Left lung (tissue), 10 donors: ENCODE measurements around the gene VSTM4. TPM values are rescaled to one million over a fixed set of nuclear protein-coding genes. Genes with fewer than 3 reads are reported as not detected.

Experiments used
- ATAC-seq: fragments of 200-7000 bp; cut with Tn5 transposase; one replicate; pipeline ENCODE4 v1.9.1; 2020; ENCODE audit warnings: moderate library complexity
- DNase-seq, 4 donors: peaks; one replicate each; pipeline ENCODE4 v3.0.0-alpha.2; 2013 to 2020
- H3K27ac ChIP-seq, 2 donors: fragments of 200-600 bp; sonication (generic) in 1 of 2; one replicate each; pipeline versions ENCODE4 v1.5.0 to v1.8.0; 2020 to 2021
- H3K27me3 ChIP-seq, 2 donors: fragments of 200-600 bp; sonication (generic) in 1 of 2; one replicate each; pipeline versions ENCODE4 v1.5.0 to v1.8.0; 2020 to 2021
- H3K36me3 ChIP-seq, 2 donors: fragments of 200-600 bp; sonication (generic) in 1 of 2; one replicate each; pipeline versions ENCODE4 v1.5.0 to v1.8.0; 2020 to 2021
- H3K4me1 ChIP-seq, 2 donors: fragments of 200-600 bp; one replicate each; pipeline ENCODE4 v1.8.0; 2021
- H3K4me3 ChIP-seq, 2 donors: fragments of 200-600 bp; sonication (generic) in 1 of 2; one replicate each; pipeline versions ENCODE4 v1.5.0 to v1.8.0; 2020 to 2021; ENCODE audit warnings: mild to moderate bottlenecking in 1 of 2
- H3K9me3 ChIP-seq, 2 donors: fragments of 200-600 bp; sonication (generic) in 1 of 2; one replicate each; pipeline versions ENCODE4 v1.5.0 to v1.8.0; 2020 to 2021
- CTCF ChIP-seq, 2 donors: fragments of 200-600 bp; sonication (generic) in 1 of 2; IDR thresholded peaks; one replicate each; pipeline versions ENCODE4 v1.5.0 to v1.8.0; 2021; ENCODE audit warnings: antibody characterized with exemption in 2 of 2
- intact Hi-C, 2 donors: fragments of 100-400 bp; cut with DNase I; formaldehyde crosslinking; loops; one replicate each; pipeline versions ENCODE4 v1.11.2 to v1.14.2; 2022
- polyA plus RNA-seq, 6 donors: library from polyadenylated mRNA; unstranded; fragments of 120-200 nt; gene quantifications; one replicate each; pipeline ENCODE4 v1.2.1, GENCODE V29; 2013; ENCODE audit not compliant: insufficient read length in 6 of 6
- total RNA-seq, 2 donors: library from RNA; stranded (reverse); fragmentation: NEBNext Ultra II Directional; extraction: Animal tissue kit (Norgen Biotek cat#: 25700); gene quantifications; one replicate each; pipeline ENCODE4 v1.2.1, GENCODE V29; 2021
- donor health status: DM: no; HTN: yes; CAD: no.
- donor health status: DM: no; HTN: no; CAD: no.

The VSTM4 gene
- total and polyA plus RNA-seq, 8 donors = 11.0 to 36.9 (median 30.8) TPM

- H3K27ac ChIP-seq = no peak overlapping the region
- no peaks in the 10 kb centered on the region for H3K36me3 ChIP-seq
- DNase-seq = no peak
- no peaks in the 10 kb centered on the region for H3K27me3 ChIP-seq
- intact Hi-C loops = no loop called here
- no peak for ATAC-seq
- H3K4me3 ChIP-seq = no peak overlapping the region
- TF ChIP-seq CTCF (IDR thresholded peaks at IDR 0.05) = no peak
- H3K9me3 ChIP-seq = no peaks in the 10 kb centered on the region
- H3K4me1 ChIP-seq = no peaks in the 10 kb centered on the region
These were observed 121.7 kb downstream of the VSTM4 start for GRCh38 chr10:48993627-48994026.

GRCh38 chr10:48990226-48990625 lies 125.1 kb downstream of the VSTM4 start:
- no peak overlapping the region for H3K27ac ChIP-seq
- no peaks in the 10 kb centered on the region for H3K9me3 ChIP-seq
- no peak for TF ChIP-seq CTCF (IDR thresholded peaks at IDR 0.05)
- intact Hi-C loops = no loop called here
- H3K36me3 ChIP-seq = no peaks in the 10 kb centered on the region
- ATAC-seq = no peak
- no peak for DNase-seq
- H3K4me1 ChIP-seq = no peaks in the 10 kb centered on the region
- no peaks in the 10 kb centered on the region for H3K27me3 ChIP-seq
- H3K4me3 ChIP-seq = no peak overlapping the region

GRCh38 chr10:48985621-48986158 lies 129.6 kb downstream of the VSTM4 start:
- Histone ChIP-seq H3K27ac (no peak overlapping the region), H3K9me3 (no peaks in the 10 kb centered on the region), H3K4me3 (no peak overlapping the region), H3K4me1 (no peaks in the 10 kb centered on the region), H3K27me3 (no peaks in the 10 kb centered on the region), H3K36me3 (peaks cover 0 to 4% of the 10 kb centered on the region in 2 donors)
- intact Hi-C loops = loop anchor here in 1 of 2 donors (10.0 kb wide), 2 partner anchors 179 to 529 kb away; no protein-coding TSS in a partner anchor
- no peak for TF ChIP-seq CTCF (IDR thresholded peaks at IDR 0.05)
- no peak for DNase-seq
- no peak for ATAC-seq

GRCh38 chr10:48983648-48984351 lies 131.5 kb downstream of the VSTM4 start:
- H3K4me3 ChIP-seq = no peak overlapping the region
- H3K27ac ChIP-seq = no peak overlapping the region
- H3K4me1 ChIP-seq = no peaks in the 10 kb centered on the region
- intact Hi-C loops = loop anchor here in 1 of 2 donors (10.0 kb wide), 2 partner anchors 181 to 531 kb away; no protein-coding TSS in a partner anchor
- peaks cover 0 to 4% of the 10 kb centered on the region in 2 donors for H3K36me3 ChIP-seq
- no peaks in the 10 kb centered on the region for H3K27me3 ChIP-seq
- ATAC-seq (no peak), DNase-seq (no peak)
- no peaks in the 10 kb centered on the region for H3K9me3 ChIP-seq
- TF ChIP-seq CTCF (IDR thresholded peaks at IDR 0.05) = no peak

GRCh38 chr10:48982584-48982983 lies 132.7 kb downstream of the VSTM4 start:
- H3K4me1 ChIP-seq = no peaks in the 10 kb centered on the region
- no peaks in the 10 kb centered on the region for H3K27me3 ChIP-seq
- no peak overlapping the region for H3K27ac ChIP-seq
- ATAC-seq (no peak), DNase-seq (no peak)
- intact Hi-C loops = loop anchor here in 1 of 2 donors (10.0 kb wide), 2 partner anchors 182 to 532 kb away; no protein-coding TSS in a partner anchor
- TF ChIP-seq CTCF (IDR thresholded peaks at IDR 0.05) = no peak
- no peak overlapping the region for H3K4me3 ChIP-seq
- H3K36me3 ChIP-seq = peaks cover 0 to 13% of the 10 kb centered on the region in 2 donors
- H3K9me3 ChIP-seq = no peaks in the 10 kb centered on the region
